Activated CD4-positive, alpha-beta T cell treated with anti-CD3 and anti-CD28 coated beads for 24 hours (primary cell): ENCODE data around the gene PSPH.
"Not testable (repeated sequence)": the region's sequence is repeated elsewhere in the genome, so short reads cannot be mapped to it uniquely, and the experiment has no call there.

Source experiments
- DNase-seq, 2 donors: peaks; one replicate each; pipeline ENCODE4 v3.0.0-alpha.2; 2020; ENCODE audit warnings: low read depth in 2 of 2

Gene PSPH

DNA sequence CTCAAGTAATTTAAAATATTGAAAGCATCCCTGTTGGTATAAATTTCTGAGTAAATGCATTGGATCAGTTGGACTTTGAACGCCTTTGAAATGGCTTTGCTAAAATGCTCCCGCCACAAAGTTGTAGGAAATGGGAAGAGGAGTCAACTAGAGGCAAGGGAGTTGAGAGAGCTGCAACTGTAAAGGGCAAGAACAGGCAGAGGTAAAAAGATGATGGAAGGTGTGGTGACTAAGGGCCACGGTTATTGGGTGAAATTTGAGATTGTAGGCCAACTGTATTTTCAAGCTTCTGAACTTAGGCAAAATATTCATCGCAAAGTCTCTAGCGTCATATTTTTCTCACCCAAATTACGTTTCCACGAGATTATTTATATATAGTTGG lies 12.2 kb upstream of the PSPH start:
- no peak for DNase-seq

DNA sequence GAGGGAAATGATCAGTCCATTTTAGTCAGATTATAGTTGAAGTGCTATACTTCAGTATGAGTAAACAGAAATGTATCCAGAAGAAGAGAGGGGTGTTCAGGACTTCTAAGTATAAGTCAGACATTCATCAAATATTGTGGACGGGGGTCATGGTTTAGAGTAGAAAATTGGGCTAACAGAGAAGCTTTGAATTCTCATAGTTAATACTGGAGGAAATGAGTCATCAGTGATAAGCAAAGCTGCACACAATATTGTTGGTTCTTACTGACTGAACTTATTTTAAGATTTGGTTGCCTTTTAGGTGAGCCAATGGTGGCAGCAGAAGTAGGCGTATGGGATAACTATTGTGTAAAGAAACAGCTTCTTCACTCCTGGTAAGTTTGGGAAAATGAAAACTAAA lies 11.1 kb upstream of the PSPH start:
- DNase-seq: no peak

DNA sequence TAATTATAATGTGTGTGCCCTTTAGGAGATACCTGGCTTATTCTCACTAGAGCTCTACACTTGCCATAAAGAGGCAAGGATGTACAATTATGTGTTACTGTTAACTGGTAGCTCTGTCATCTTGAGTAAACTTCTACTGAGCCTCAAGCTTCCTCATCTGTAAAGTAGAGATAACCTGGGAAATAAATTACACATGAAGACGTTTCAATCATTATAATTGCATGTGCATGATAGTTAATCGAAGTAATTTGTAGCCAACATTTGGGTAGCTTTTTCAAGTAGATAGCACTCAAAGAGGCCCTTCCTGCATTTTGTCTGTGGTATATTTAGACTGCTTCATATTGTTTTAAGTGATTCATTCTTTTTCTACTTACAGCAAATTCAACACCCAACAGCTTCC lies 2.7 kb upstream of the PSPH start:
- DNase-seq: no peak

DNA sequence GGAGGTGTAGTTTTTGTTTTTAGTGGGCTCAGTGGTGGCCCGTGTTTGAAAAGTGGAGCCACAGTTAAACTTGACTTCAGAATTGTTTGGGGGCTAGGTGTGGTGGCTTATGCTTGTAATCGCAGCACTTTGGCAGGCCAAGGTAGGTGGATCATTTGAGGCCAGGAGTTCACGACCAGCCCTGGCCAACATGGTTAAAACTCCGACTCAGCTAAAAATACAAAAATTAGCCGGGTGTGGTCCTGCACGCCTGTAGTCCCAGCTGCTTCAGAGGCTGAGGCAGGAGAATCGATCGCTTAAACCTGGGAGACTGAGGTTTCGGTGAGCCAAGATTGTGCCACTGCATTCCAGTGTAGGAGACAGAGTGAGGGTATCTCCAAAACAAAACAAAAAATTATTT lies 2.1 kb upstream of the PSPH start:
- DNase-seq: no peak

- no peak for DNase-seq
Measured at GRCh38 chr7:56051053-56051338, 248 bp downstream of the PSPH start.

GRCh38 chr7:56048763-56049162 lies 2.5 kb downstream of the PSPH start:
- DNase-seq: not testable (repeated sequence)

GRCh38 chr7:56048245-56048644 lies 3.0 kb downstream of the PSPH start:
- no peak for DNase-seq

GRCh38 chr7:56047446-56048116 lies 3.7 kb downstream of the PSPH start:
- DNase-seq: not testable (repeated sequence)

DNA sequence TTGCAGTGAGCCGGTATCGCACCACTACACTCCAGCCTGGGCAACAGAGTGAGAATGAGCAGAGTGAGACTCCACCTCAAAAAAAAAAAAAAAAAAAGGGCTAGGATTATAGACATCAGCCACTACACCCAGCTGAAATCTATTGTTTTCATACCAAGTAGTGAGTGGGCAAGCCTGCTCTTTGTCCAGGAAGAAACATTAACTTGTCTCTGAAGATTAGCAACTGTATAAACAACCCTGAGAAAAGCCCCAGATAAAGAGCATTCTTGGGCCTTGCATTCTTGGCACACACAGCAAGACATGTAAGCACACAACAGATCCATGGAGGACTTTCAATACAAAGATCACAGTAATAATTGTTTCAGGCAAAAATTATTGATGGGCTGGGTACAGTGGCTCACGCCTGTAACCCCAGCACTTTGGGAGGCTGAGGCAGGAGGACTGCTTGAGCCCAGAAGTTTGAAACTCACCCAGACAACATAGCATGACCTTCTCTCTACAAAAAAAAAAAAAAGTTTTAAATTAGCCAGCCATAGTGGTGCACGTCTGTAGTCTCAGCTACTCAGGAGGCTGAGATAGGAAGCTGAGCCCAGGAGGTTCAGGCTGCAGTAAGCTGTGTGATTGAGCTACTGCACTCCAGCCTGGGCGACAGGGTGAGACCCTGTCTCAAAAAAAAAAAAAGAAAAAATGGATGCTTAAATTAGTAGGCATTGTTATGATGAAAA lies 4.4 kb downstream of the PSPH start:
- no peak for DNase-seq

- not testable (repeated sequence) for DNase-seq
Measured at GRCh38 chr7:56045758-56046157, 5.5 kb downstream of the PSPH start.

DNA sequence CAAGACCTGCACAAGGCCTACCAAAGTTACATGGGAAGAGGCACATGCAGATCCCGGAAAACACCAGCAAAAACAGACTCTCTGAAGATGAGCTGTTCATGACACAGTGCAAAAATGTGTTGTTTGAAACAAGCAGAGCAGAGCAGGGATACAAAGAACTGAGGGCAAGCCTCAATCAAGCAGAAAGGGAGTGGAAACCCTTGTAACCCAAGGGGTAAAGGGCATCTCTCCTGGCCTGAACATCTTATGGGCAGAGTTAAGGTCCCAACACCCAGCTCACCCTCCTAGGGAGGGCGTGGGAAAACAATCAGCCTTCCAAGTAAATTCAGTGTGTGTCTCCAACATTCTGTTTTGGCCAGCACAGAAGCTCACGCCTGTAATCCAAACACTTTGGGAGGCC lies 10.5 kb downstream of the PSPH start:
- DNase-seq: no peak

GRCh38 chr7:56033671-56034432 lies 17.4 kb downstream of the PSPH start:
- peak; percentile 46 to 53 for DNase-seq

DNA sequence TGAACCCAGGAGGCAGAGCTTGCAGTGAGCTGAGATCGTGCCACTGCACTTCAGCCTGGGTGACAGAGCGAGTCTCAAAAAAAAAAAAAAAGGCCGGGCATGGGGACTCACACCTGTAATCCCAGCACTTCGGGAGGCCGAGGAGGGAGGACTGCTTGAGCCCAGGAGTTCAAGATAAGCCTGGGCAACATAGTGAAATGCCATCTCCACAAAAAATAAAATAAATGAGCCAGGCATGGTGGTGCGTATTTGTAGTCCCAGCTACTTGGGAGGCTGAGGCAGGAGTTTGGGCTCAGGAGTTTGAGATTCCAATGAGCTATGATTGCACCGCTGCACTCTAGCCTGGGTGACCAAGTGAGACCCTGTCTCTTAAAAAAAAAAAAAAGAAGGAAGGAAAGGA lies 18.7 kb downstream of the PSPH start:
- DNase-seq: not testable (repeated sequence)

- not testable (repeated sequence) for DNase-seq
Measured at GRCh38 chr7:56031556-56031955, 19.7 kb downstream of the PSPH start.

- DNase-seq: no peak
Measured at GRCh38 chr7:56030340-56030739, 20.9 kb downstream of the PSPH start.

DNA sequence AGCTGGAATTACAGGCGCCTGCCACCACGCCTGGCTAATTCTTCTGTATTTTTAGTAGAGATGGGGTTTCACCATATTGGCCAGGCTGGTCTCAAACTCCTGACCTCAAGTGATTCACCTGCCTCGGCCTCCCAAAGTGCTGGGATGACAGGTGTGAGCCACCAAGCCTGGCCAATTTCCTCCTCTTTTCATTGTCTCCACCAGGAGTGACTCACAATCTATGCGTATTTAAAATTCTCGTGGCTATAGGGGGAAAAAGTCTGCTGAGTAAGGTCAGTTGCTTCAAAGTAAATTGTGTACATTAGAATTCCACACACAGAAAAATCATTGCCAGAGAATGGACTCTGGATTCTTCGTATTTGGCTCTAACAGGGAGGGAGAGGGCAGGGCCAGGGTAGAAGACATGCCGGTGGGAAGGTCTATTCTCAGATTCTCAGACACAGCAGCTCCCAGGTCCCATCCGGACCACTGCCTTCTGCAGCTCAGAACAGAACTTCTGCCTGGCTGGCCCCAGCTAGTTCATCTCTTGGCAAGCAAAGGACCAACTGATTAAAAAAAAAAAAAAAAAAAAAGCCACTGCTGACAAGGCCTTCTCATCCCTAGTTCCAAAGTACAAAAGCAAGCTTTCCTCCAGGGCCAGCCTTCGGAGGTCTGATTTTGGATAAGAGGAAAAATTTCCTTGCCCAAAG lies 22.2 kb downstream of the PSPH start:
- DNase-seq: no peak

DNA sequence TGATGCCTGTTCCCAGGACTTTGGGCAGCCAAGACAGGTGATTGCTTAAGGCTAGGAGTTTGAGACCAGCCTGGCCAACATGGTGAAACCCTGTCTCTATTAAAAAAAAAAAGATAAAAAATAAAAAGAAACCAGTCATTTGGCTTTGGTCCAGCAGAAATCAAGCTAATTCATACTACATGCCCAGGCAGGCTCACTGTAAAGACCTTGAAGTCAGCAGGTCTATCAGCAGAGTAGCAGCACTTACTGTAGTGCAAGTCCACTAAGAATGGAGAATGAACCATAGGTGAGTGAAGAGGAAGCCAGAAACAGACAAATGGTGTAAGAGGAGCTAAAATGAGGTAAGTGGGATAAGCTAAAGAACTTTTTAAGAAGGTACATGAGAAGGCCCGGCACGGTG lies 24.7 kb downstream of the PSPH start:
- no peak for DNase-seq

DNA sequence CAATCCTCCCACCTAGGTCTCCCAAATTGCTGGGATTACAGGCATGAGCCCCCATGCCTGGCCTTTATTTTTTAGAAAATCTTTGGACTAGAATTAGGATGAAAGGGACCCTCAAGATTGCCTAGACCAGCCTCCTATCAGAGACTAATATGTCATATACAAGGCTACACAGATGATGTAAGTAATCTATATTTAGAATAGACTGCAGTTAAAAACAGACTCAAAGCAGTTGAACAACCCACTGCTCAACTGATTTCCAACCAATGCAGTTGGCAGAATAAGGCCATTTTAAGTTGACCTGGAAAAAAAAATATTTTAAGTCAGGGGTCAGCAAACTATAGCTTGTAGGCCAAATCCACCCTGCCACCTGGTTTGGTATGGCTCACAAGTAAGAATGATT lies 27.7 kb downstream of the PSPH start:
- no peak for DNase-seq

DNA sequence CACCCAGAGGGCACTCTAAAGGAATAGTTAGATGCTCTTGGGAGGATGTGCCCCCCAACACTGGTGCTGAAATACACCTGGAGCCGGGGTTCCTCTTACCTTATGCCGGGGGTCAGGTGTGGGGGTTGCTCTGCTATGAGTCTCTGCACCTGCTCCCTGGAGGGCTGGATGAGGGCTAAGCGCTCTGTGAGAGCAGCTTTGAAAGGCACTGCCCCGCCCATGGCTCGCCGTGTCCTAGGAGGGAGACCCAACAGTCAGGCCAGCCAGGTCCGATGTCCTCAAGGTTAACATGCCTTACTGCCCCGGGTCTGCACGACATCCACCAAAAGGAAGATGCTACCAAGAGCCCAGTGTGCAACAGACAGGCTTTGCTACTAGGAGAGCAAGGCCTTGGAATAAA lies 31.7 kb downstream of the PSPH start:
- no peak for DNase-seq

DNA sequence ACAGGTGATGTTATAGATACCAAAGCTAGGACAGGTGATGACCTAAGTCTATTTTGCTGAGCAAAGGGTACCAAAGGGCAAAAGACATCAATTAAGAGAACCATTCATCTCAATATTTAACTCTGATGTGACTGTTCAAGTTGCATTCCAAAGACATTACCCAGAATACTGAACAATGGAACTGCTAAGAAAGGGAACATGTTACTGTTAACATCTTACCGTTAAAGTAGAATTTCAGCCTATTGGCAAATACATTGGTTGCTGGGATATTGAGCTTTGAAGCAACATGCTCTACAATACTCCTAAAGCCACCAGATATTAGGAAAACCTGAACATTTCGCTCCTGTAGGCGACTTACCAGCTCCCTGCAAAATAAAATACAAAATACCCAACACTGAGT lies 34.2 kb downstream of the PSPH start:
- DNase-seq: not testable (repeated sequence)

GRCh38 chr7:56009695-56010094 lies 41.5 kb downstream of the PSPH start:
- no peak for DNase-seq

DNA sequence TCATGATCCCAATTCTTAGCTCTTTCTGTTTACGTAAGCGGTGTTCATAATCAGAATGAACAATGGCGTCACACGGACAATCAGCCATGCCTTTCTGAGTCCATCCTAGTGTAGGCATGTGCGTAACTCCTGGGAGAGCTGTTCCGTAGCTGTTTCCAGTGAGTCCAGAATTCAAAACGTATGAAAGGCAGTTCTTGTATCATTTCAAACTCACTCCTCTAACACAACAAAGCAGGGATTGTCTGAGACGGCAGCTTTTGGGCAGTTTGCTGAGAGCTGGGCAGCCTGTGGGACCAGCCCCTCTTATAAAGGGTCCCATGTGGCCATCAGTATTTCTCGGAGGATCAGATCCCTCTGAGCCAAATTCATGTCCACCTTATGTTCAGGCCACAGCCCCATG lies 43.4 kb downstream of the PSPH start:
- DNase-seq: no peak
